CD4-positive, alpha-beta T cell treated with Interleukin-17A for 4 hours (primary cell): ENCODE data around the gene HS6ST3.

Experiments used
- DNase-seq: peaks from one replicate; pipeline ENCODE4 v3.0.0-alpha.2; 2020; ENCODE audit warnings: mixed read lengths

The HS6ST3 gene

DNA sequence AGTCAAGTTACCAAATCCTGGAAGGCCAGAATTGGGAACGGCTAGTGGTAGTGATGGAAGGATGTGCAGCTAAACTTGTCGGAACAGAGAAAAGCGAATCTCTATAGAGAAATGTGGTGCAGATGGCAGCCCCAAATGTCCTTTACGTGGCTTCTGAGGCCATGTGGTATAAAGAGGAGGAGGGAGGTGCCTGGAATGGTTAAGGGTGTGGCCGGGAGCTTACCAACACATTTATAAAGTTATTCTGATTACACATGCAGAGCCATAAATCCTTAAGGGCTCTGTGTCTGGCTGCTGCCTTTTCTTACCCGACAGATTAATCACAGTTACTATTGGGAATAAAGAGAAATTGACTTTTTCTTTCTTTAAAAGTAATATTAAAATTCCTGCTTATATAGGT is 714.3 kb downstream of the HS6ST3 start:
- no peak for DNase-seq

GRCh38 chr13:96806746-96807145 is 716.8 kb downstream of the HS6ST3 start:
- DNase-seq, result no peak

DNA sequence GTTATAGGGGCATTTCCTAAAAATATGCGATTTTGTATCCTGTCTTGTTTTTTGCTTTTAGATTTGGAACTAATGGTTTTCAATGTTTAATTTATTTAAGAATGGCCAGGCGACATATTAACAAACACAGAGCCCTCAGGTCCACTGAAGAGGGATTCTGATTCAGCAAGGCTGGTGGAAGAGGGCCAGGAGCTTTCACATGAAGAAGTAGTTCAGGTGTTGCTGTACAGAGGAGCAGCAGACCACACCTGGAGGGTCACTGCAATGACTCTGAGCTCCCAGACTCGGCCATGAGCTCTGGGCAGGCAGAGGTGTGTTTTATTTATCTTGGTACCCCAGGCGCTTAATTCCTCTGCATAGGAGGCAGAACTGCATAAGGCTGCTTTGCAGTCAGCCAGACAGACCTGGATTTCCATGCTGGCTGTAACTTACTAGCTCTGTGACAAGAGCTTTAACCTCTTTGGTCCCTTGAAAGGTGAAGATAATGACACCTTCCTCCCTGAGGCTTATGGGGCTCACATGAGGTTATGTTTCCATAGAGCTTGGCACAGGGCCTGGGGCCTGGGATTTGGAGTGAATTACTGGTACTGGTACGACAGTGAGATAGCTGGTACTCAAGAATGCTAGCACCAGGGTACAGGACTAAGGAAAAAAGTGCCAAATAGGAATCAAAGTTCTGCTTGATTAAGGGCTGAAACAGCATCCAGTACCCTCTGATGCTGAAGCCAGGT is 719.6 kb downstream of the HS6ST3 start:
- no peak for DNase-seq

- no peak for DNase-seq
Measured at GRCh38 chr13:96810104-96810503, 720.2 kb downstream of the HS6ST3 start.

GRCh38 chr13:96811049-96811448 is 721.1 kb downstream of the HS6ST3 start:
- no peak for DNase-seq

GRCh38 chr13:96816261-96816660 is 726.4 kb downstream of the HS6ST3 start:
- DNase-seq, result no peak

DNA sequence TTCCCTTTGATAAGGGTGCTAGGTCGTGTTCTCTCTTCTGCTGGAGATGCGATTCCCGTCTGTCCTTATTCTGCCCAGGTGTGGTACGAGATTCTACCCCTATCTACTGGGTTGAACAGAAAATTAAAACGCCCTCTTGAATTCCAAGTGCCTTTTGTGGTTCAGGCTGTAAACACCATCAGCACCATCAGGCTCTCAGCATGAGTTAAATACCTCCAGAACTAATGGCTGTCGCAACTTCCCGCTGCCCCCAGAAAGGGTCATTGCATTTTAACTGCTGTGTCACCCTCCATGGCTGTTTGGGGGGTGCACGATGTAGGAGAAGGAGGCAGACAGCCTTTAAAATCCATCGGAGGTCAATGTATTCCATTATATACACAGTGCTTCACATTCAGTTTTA is 727.0 kb downstream of the HS6ST3 start:
- no peak for DNase-seq

- no peak for DNase-seq
Measured at GRCh38 chr13:96817336-96817941, 727.5 kb downstream of the HS6ST3 start.

GRCh38 chr13:96819375-96819774 is 729.5 kb downstream of the HS6ST3 start:
- DNase-seq, result no peak

GRCh38 chr13:96821381-96821780 is 731.5 kb downstream of the HS6ST3 start:
- DNase-seq, result no peak

GRCh38 chr13:96821971-96822370 is 732.1 kb downstream of the HS6ST3 start:
- DNase-seq, result no peak

DNA sequence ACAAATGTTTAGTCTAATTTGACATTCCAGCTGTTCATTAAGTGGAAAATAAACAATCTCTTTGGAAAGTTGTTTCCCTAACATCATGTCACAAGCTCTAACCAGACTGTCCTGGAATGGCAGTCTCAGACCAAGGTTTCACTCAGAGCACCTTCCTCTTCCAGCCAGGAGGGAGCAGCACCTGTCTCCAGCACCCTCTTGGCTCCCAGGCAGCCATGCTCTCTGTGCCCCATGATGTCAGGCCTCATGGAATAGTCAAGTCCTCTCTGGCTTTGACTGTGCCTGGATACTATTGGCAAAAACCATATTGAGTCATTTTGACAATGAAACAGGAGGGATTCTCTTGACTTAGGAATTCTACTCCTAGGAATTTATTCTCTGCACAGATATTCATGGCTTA is 733.0 kb downstream of the HS6ST3 start:
- DNase-seq, result no peak

DNA sequence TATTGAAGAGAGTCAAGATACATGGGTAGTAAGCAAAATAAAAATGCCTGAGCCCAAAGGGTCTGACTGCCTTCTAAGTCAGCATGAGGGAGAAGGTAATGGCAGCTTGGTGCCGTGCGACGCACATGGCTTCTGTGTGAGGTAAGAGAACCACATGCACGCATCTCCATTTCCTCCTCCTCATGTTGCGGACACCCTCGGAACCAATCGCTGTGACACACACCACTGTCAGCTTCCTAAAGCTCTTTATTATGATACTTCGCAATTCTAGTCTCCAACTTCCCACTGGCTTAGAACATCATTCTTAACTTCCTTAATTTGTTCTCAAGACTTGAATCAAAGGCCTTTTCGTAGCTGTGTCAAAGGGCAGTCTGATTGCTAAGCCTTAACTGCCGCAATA is 734.2 kb downstream of the HS6ST3 start:
- DNase-seq, result no peak

GRCh38 chr13:96825653-96826052 is 735.7 kb downstream of the HS6ST3 start:
- DNase-seq, result no peak

DNA sequence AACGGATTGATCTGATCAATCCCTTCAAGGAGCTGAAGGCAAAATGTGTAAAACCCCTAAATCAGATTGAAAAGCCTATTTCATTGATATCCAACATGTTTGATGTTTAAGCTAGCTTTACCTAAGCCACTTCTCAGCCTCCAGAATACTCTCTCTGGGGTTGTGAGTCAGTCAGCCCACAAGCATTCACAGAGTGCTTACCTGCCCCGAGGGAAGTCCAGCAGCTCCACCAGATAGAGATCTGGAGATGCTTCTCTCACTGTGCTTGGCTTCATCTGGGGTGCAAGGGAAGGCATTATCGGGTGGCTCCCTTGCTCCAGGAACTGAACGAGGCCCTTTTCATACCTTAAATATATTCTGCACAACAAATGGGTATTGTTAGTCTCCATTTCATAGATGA is 744.7 kb downstream of the HS6ST3 start:
- DNase-seq, result no peak

DNA sequence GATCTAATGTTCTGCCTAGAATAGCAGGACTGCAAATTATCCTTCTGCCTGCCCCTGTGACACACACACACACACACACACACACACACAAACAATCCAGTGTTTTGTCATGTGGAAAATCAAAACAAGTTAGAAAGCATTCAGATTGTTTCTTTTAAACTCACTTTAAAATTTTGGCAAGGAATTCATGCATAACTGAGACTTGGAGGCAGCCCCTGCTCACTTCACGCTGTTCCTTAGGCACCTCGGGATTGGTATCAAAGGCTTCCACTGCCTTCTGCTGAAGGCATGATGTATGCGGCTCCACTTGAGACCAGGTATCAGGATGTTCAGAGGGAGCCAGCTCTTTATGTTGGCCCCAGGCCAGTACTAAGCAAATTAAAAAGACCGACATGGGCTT is 745.6 kb downstream of the HS6ST3 start:
- DNase-seq, result no peak

DNA sequence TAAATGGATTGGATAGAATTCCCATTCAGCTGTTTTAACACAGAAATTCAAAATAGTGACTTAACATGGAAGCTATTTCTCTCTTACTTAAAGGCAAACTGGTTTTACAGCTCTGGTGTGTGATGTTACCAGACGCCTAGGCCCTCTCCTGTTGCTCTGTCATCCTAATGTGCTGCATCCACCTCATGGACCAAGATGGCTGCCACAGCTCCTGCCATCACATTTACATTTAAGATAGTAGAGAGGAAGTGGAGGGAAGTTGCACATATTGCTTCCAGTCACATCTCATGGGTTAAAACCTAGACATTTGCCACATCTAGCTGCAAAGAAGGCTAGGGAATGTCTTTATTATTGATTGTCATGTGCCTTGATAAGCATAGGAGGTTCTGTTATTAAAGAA is 746.8 kb downstream of the HS6ST3 start:
- DNase-seq, result no peak

GRCh38 chr13:96837809-96838208 is 747.9 kb downstream of the HS6ST3 start:
- no peak for DNase-seq

DNA sequence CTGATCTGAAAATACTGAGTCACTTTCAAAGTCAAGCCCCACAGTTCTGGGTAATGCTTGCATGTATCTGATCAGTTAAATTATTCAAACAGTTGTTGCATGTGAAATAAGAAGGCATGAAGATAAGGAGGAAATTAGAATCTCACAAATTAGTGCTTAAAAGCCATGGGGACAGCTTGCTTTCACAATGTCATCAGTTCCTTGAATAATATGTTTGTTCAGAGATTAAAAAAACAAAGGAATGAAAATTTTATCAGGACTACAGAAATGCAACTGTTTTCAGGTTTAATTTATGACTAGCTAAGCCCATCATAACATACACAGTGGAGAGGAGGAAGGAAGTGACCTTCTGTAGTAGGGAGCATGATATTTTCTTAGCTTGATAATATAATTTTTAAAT is 754.3 kb downstream of the HS6ST3 start:
- no peak for DNase-seq

DNA sequence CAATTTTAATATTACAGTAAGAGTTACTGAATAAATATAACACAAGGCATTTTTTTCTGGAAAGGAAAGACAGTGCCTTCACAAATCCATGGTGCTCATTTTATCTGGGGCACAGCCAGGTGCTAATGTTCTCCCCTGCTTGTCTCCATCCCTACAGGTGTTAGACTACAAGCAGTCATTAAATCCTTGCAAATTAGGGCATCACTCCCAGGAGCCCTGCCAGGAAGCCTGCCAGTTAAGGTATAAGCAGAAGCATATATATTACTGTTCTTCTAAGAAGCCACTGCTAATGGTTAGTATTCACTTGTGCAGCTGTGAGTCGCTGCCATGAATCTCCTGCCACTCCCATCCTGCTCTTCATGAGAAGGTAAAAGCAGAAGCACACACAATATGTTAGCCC is 754.7 kb downstream of the HS6ST3 start:
- no peak for DNase-seq

- DNase-seq, result no peak
Measured at GRCh38 chr13:96848286-96848685, 758.4 kb downstream of the HS6ST3 start.

DNA sequence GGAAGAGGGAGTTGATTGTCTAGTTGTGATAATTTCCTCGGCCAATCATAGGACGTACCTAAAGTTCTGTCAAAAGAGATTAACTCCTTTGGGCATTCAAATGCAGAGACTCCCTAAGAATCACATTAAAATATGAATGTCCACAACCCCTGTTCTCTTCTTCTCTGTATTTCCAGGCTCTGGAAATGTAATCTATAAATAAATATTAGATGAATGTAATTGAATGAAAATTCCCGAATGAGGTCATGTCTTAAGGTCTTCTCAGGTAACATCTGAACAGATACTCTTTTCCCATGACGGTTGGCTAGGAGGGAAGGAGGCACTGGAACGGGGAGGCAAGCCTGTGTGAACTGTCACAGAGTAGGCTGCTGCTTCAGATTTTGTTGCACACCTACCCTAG is 759.2 kb downstream of the HS6ST3 start:
- no peak for DNase-seq

DNA sequence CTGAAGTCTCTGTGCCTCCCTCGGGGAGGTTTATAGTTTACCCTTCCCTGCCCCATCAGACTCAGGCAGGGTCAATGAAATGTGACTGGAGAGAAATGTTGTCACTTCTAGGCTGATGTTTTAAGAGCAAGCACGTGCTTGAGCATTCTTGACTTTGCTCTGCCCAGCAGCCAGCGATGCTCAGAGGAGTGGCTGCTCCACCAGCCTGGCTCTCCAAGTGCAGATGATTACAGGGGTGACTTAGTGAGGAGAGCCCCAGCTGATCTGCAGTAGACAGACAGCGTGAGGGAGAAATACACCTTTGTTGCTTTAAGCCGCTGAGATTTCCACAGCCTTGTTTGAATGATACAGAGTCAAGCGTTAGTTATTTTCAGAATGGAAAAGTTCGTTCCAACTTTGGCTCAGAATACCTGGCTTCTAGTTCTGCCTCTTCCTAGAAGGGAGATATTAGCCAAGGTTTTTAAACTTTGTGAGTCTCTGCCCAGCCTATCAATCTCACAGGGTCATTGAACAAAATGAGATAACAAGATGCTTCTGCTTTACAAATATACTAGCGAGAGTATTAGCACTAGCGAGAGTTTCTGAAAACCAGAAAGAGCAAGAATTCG is 760.7 kb downstream of the HS6ST3 start:
- no peak for DNase-seq

DNA sequence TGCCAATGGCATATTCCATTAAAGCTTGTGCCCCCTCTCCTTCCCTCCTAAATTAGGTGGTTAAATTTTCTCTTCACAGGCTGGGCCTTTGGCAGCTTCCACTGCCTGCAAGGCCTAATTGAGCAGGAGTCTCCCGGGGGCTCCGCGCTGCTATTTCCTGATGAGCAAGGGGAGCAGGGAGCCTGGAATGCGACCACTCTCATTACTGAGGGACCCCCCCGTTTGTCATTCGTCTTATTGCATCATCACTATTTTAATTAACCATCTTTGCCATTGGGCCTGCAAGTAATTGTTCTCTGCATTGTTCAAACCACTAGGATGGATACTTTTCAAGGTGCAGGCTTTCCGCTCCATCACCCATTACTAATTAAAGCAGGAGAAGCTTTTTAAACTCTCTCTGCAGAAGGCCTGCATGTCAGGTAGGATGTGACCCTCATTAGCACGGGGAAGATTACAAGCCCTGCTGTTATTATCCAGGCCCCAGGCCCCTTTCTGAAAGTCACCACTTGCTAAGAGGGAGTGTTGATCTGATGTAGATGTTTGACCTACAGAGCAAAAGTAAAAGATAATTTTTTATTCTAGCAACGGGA is 762.0 kb downstream of the HS6ST3 start:
- no peak for DNase-seq
